Ammon's horn (tissue), 1 donor: ENCODE measurements around the gene BCL2.
"Not testable (repeated sequence)": the region's sequence is repeated elsewhere in the genome, so short reads cannot be mapped to it uniquely, and the experiment has no call there.

ENCODE experiments used
- DNase-seq: peaks from one replicate; pipeline ENCODE4 v3.0.0-alpha.2; 2016; ENCODE audit warnings: low spot score

Gene BCL2

GRCh38 chr18:63319383-63320122, at the start of gene BCL2:
TSS of gene BCL2 (minus strand) at chr18:63319769.
- DNase-seq = peak; percentile 57

GRCh38 chr18:63368611-63369010, 49.0 kb upstream of the BCL2 start:
- no peak for DNase-seq

- DNase-seq = peak; percentile 93
Observed at GRCh38 chr18:63367053-63367953, 47.7 kb upstream of the BCL2 start, which contains the start of gene KDSR. TSS of gene KDSR (minus strand) at chr18:63367206. CDS start at chr18:63367118, 88 bp downstream.

GRCh38 chr18:63366213-63367052, 46.9 kb upstream of the BCL2 start:
- DNase-seq = peak; percentile 36

DNA sequence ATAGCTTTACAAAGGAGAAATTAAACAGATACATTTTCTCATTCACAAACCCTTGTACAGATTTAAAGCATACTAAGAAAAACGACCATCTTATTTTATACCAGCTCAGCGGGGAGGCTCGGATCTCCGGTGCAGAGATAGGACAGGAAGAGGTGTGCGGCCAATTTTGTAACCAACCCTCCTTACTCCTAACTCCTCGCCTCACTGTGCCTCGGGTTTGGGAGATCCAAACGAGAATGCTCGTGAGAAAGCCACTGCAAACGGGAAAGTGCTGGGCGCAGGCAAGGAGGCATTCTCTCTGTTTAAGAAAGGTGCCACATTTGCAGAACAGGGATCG, 46.3 kb upstream of the BCL2 start:
- DNase-seq = peak; percentile 32

- DNase-seq = no peak
Observed at GRCh38 chr18:63363951-63364350, 44.4 kb upstream of the BCL2 start.

- not testable (repeated sequence) for DNase-seq
Observed at GRCh38 chr18:63363420-63363819, 43.9 kb upstream of the BCL2 start.

DNA sequence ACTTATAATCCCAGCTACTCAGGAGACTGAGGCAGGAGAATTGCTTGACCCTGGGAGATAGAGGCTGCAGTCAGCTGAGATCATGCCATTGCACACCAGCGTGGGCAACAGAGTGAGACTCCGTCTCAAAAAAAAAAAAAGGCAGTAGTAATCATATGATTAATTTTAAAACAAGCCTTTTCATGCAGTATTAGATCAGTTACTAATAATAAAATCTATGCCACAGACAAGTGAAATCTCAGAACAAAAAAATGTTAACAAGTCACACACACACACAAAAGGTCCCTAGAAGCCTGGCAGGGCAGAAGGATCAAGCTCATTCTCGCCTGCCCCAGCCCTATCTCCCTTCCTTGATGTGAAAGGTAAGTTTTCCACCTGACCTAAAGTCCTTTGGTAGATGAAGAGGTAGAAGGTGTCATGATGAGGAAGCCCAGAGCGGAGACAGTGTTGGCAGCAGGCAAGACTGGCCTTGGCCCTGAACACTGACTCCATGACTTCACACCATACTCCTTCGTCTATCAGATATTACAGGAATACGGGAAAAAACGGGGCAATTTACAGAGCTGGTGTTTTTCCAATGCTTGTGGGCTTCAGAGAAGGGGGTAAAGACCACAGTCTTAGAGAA, 36.8 kb upstream of the BCL2 start:
- DNase-seq = no peak

DNA sequence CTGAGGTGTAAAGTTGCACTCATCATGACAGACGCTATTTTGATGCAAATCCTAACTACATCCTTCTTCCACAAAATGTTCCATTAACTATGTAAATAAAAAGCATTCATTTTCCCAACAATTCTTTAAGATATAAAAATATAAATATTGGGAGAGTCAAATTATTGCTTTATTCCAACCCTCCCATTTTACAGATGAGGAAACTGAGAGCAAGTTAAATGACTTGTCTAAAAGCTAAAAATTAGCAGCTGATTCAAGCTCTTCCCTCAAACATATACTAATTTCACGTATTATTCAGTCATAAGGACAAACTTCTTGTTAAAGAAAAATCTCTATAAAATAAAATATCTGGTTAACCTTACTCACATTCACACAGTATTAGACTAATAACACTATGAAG, 30.7 kb upstream of the BCL2 start:
- DNase-seq = no peak

GRCh38 chr18:63348508-63349136, 29.1 kb upstream of the BCL2 start:
- no peak for DNase-seq

GRCh38 chr18:63346480-63347183, 27.1 kb upstream of the BCL2 start:
- DNase-seq = no peak

GRCh38 chr18:63346031-63346430, 26.5 kb upstream of the BCL2 start:
- DNase-seq = peak; percentile 18

- no peak for DNase-seq
Observed at GRCh38 chr18:63344918-63345317, 25.3 kb upstream of the BCL2 start.

GRCh38 chr18:63344263-63344662, 24.7 kb upstream of the BCL2 start:
- no peak for DNase-seq

GRCh38 chr18:63342206-63342605, 22.6 kb upstream of the BCL2 start:
- peak; percentile 58 for DNase-seq

GRCh38 chr18:63339920-63340484, 20.4 kb upstream of the BCL2 start:
- no peak for DNase-seq

- DNase-seq = no peak
Observed at GRCh38 chr18:63336366-63337099, 17.0 kb upstream of the BCL2 start.

- DNase-seq = no peak
Observed at GRCh38 chr18:63331105-63331504, 11.5 kb upstream of the BCL2 start.

- DNase-seq = no peak
Observed at GRCh38 chr18:63329431-63330145, 10.0 kb upstream of the BCL2 start.
